Lower leg skin (tissue), 3 donors: ENCODE data around the gene MYCBP2.

Experiments used
- POLR2A ChIP-seq, 2 donors: fragments of 450-650 bp; IDR thresholded peaks; one replicate each; pipeline ENCODE4 v1.6.1; 2016 to 2017; ENCODE audit warnings: antibody characterized with exemption in 2 of 2, mild to moderate bottlenecking in 1 of 2, moderate library complexity in 1 of 2
- TF ChIP-seq, protein P1 (sequence below), 3 donors: fragments of 450-650 bp; IDR thresholded peaks; one replicate each; pipeline ENCODE4 v1.5.1; 2016; ENCODE audit warnings: antibody characterized with exemption in 3 of 3, mild to moderate bottlenecking in 3 of 3, moderate library complexity in 2 of 3

DNA sequence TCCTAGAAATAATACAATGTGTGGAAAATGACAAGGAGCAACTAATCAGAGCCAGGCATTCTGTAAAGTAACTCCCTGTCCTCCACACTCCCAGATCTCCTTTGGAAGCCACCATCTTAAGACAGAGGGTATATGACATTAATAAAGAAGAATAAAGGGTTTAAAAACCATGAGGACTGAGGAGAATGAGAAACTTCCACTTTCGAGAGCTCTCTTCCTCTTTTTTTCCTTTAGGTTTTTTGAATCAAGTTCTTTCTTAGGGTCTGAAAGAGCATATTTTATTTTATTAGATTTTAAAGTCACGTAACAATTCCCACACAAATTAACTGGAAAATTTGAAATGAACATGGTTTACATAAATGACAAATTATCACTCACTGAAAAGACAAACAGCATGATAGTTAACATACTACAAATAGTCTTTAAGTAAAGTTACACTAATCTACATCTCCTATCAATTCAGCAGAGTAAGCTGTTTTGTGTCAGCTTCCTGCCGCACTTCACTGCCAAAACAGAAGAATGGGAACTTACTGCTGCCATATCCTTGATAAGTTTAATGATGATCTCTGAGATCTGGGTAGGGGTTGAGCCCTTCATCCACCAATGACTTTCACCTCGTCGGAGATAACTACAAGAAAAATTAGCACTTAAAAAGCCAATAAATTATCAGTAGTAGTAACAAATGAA lies 261.3 kb downstream of the MYCBP2 start:
- TF ChIP-seq, protein P1, sequence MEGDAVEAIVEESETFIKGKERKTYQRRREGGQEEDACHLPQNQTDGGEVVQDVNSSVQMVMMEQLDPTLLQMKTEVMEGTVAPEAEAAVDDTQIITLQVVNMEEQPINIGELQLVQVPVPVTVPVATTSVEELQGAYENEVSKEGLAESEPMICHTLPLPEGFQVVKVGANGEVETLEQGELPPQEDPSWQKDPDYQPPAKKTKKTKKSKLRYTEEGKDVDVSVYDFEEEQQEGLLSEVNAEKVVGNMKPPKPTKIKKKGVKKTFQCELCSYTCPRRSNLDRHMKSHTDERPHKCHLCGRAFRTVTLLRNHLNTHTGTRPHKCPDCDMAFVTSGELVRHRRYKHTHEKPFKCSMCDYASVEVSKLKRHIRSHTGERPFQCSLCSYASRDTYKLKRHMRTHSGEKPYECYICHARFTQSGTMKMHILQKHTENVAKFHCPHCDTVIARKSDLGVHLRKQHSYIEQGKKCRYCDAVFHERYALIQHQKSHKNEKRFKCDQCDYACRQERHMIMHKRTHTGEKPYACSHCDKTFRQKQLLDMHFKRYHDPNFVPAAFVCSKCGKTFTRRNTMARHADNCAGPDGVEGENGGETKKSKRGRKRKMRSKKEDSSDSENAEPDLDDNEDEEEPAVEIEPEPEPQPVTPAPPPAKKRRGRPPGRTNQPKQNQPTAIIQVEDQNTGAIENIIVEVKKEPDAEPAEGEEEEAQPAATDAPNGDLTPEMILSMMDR (IDR thresholded peaks at IDR 0.05): no peak
- TF ChIP-seq POLR2A (IDR thresholded peaks at IDR 0.05): no peak
